Measurements from ENCODE around the gene TERT.
A peak's percentile ranks its signal among the peaks of the same experiment; 100 is the strongest.

Gene TERT

GRCh38 chr5:1317921-1318565, 23.2 kb upstream of the TERT start:
- peak; percentile 13 for DNase-seq

GRCh38 chr5:1316588-1317340, 21.9 kb upstream of the TERT start:
- peak; percentile 42 for DNase-seq

- DNase-seq = peak; percentile 34
Measured at GRCh38 chr5:1315709-1316587, 21.1 kb upstream of the TERT start.

- DNase-seq = peak; percentile 15
Measured at GRCh38 chr5:1315018-1315708, 20.3 kb upstream of the TERT start.

GRCh38 chr5:1314564-1314982, 19.7 kb upstream of the TERT start:
- DNase-seq = no peak

- DNase-seq = peak; percentile 18
Measured at GRCh38 chr5:1312993-1313833, 18.3 kb upstream of the TERT start.

GRCh38 chr5:1312206-1312605, 17.3 kb upstream of the TERT start:
- peak; percentile 6 for DNase-seq

GRCh38 chr5:1311439-1312055, 16.7 kb upstream of the TERT start:
- DNase-seq = peak; percentile 13

GRCh38 chr5:1310118-1310517, 15.2 kb upstream of the TERT start:
- DNase-seq = peak; percentile 6

- DNase-seq = no peak
Measured at GRCh38 chr5:1304033-1304432, 9.2 kb upstream of the TERT start.

GRCh38 chr5:1302258-1302657, 7.4 kb upstream of the TERT start:
- DNase-seq = no peak

GRCh38 chr5:1300581-1301083, 5.8 kb upstream of the TERT start:
- peak; percentile 1 for DNase-seq

GRCh38 chr5:1299961-1300360, 5.1 kb upstream of the TERT start:
- DNase-seq = peak; percentile 2

- DNase-seq = peak; percentile 14
Measured at GRCh38 chr5:1299511-1299850, 4.6 kb upstream of the TERT start.

- DNase-seq = peak; percentile 21
Measured at GRCh38 chr5:1298723-1299510, 4.0 kb upstream of the TERT start.

GRCh38 chr5:1298067-1298551, 3.2 kb upstream of the TERT start:
- no peak for DNase-seq

GRCh38 chr5:1297243-1297642, 2.4 kb upstream of the TERT start:
- no peak for DNase-seq

GRCh38 chr5:1295650-1296037, 776 bp upstream of the TERT start:
- DNase-seq = peak; percentile 3

- peak; percentile 23 for DNase-seq
Measured at GRCh38 chr5:1294206-1294834, 548 bp downstream of the TERT start.
